GM19193 (cell line): ENCODE data around the gene RECQL5.

Source experiments
- POLR2A ChIP-seq: IDR thresholded peaks from 4 replicates; pipeline ENCODE4 v1.6.1; 2011; ENCODE audit not compliant: insufficient read depth, insufficient read length; ENCODE audit errors: extremely low read depth

The RECQL5 gene

GRCh38 chr17:75666959-75667790, at the start of gene RECQL5, which contains the start of gene SAP30BP:
RECQL5 (minus strand) TSS chr17:75667154; CDS start chr17:75666557, 597 bp downstream.
SAP30BP (plus strand) TSS chr17:75667338; CDS start chr17:75667373, 35 bp downstream.
- peak; percentile 73 for TF ChIP-seq POLR2A

- no peak for TF ChIP-seq POLR2A
Measured at GRCh38 chr17:75712446-75712845, 45.5 kb upstream of the RECQL5 start.

- no peak for TF ChIP-seq POLR2A
Measured at GRCh38 chr17:75707079-75707571, 40.2 kb upstream of the RECQL5 start.

GRCh38 chr17:75706042-75706728, 39.2 kb upstream of the RECQL5 start:
- TF ChIP-seq POLR2A: no peak

GRCh38 chr17:75704963-75705875, 38.3 kb upstream of the RECQL5 start:
- TF ChIP-seq POLR2A: no peak

GRCh38 chr17:75703591-75703990, 36.6 kb upstream of the RECQL5 start:
- no peak for TF ChIP-seq POLR2A

GRCh38 chr17:75703191-75703590, 36.2 kb upstream of the RECQL5 start:
- TF ChIP-seq POLR2A: no peak

- TF ChIP-seq POLR2A: no peak
Measured at GRCh38 chr17:75701288-75701687, 34.3 kb upstream of the RECQL5 start.

GRCh38 chr17:75698659-75699058, 31.7 kb upstream of the RECQL5 start:
- TF ChIP-seq POLR2A: no peak

- TF ChIP-seq POLR2A: no peak
Measured at GRCh38 chr17:75697651-75698291, 30.8 kb upstream of the RECQL5 start.

GRCh38 chr17:75695830-75696271, 28.9 kb upstream of the RECQL5 start:
- no peak for TF ChIP-seq POLR2A

GRCh38 chr17:75695141-75695829, 28.3 kb upstream of the RECQL5 start:
- no peak for TF ChIP-seq POLR2A

GRCh38 chr17:75694536-75694935, 27.6 kb upstream of the RECQL5 start:
- no peak for TF ChIP-seq POLR2A
